Gastroesophageal sphincter (tissue), 4 donors: Measurements from ENCODE around the gene IGSF9. TPM values are rescaled to one million over a fixed set of nuclear protein-coding genes. Genes with fewer than 3 reads are reported as not detected.

Experiments
- ATAC-seq: fragments of 150-250 bp; one replicate; pipeline ENCODE4 v1.9.1; 2016; ENCODE audit warnings: mild to moderate bottlenecking, moderate library complexity
- H3K27ac ChIP-seq, 4 donors: fragments of 200-600 bp; sonication (generic) in 3 of 4; 1 replicate in 3 of 4; 2 replicates in 1 of 4; pipeline ENCODE4 v1.5.1; 2016 to 2019
- H3K27me3 ChIP-seq: fragments of 200-600 bp; sonication (generic); one replicate; pipeline ENCODE4 v1.5.1; 2019
- H3K36me3 ChIP-seq, 2 donors: fragments of 200-600 bp; sonication (generic); one replicate each; pipeline ENCODE4 v1.5.1; 2019; ENCODE audit warnings: control low read depth in 1 of 2
- H3K4me1 ChIP-seq, 3 donors: fragments of 200-600 bp; sonication (generic); 1 replicate in 2 of 3; 2 replicates in 1 of 3; pipeline ENCODE4 v1.5.1; 2016 to 2019; ENCODE audit warnings: control low read depth in 2 of 3
- H3K4me3 ChIP-seq, 2 donors: fragments of 200-600 bp; sonication (generic); one replicate each; pipeline ENCODE4 v1.5.1; 2019; ENCODE audit warnings: mild to moderate bottlenecking in 1 of 2, moderate library complexity in 1 of 2
- H3K9me3 ChIP-seq, 3 donors: fragments of 200-600 bp; sonication (generic); one replicate each; pipeline ENCODE4 v1.5.1; 2017 to 2019; ENCODE audit warnings: control low read depth in 2 of 3
- EP300 ChIP-seq: sonication (generic); formaldehyde crosslinking; IDR thresholded peaks from one replicate; pipeline ENCODE4 v1.6.1; 2017; ENCODE audit warnings: antibody characterized with exemption, mild to moderate bottlenecking
- POLR2A ChIP-seq, 2 donors: fragments of 450-650 bp; IDR thresholded peaks; one replicate each; pipeline ENCODE4 v1.6.1; 2017; ENCODE audit warnings: antibody characterized with exemption in 2 of 2, mild to moderate bottlenecking in 2 of 2, moderate library complexity in 1 of 2
- POLR2AphosphoS5 ChIP-seq: sonication (generic); formaldehyde crosslinking; IDR thresholded peaks from one replicate; pipeline ENCODE4 v1.6.1; 2017; ENCODE audit warnings: antibody characterized with exemption
- WGBS, 2 donors: methylation state at CpG; one replicate each; pipeline ENCODE4 v1.1.5; 2018; ENCODE audit warnings: low coverage in 1 of 2; 5-methylcytosine and 5-hydroxymethylcytosine counted together
- total RNA-seq, 4 donors: library from RNA; depleted of rRNA; stranded (reverse); fragments of >200 nt; gene quantifications; one replicate each; pipeline ENCODE4 v1.1.0, GENCODE V29; 2016
- TF ChIP-seq, protein P1 (sequence below), 4 experiments: fragments of 200-600 bp in 2 of 4; fragments of 450-650 bp in 2 of 4; sonication (generic) in 1 of 4; IDR thresholded peaks; one replicate each; pipeline ENCODE4 v1.5.1; 2017 to 2019; ENCODE audit warnings: antibody characterized with exemption in 4 of 4, mild to moderate bottlenecking in 2 of 4, moderate library complexity in 2 of 4

IGSF9 gene
- total RNA-seq, 4 donors from 2014 or later, result 0.35 to 0.62 TPM; not detected in 2

DNA sequence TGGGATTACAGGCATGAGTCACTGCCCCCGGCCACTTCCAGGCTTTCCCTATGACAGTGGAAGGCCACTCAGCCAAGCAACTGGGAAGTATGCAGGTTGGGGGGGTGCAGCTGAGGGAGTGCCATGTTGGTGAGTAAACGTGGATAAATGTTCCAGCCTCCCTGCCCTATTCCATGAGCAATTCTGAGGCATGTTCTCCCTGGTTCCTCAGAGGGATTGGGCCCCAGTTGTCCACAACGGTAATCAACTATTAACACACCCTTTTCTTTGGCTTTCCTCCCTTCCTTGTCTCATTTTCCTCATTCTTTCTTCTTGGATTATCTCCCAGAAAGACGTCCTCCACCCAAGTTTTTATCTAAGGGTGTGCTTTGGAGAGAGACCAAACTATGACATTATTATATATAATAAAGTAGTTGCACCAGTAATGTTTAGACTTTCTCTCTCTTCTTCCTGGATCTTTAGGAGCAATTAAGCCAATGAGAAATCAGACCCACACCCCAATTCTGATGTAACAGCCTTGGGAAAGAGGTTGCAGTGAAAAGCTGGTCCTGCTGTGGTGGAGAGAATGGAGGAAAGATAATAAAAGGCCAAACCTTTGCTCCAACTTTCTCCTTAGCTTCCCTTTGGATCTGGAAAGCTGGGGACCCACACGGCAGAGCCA, 15.4 kb upstream of the IGSF9 start:
- TF ChIP-seq POLR2AphosphoS5, result peak; percentile 7
- no peak for TF ChIP-seq EP300
- ATAC-seq, result peak; percentile 94
- H3K4me1 ChIP-seq, result no peaks in the 10 kb centered on the region
- no peaks in the 10 kb centered on the region for H3K36me3 ChIP-seq
- peak overlapping the region in 2 of 4 donors; percentile 43 to 52 for H3K27ac ChIP-seq
- H3K4me3 ChIP-seq, result no peak overlapping the region
- 8 to 16% methylated on average over 4 of the region's 5 CpGs for WGBS, 2 donors
- peaks cover 3% of the 10 kb centered on the region for H3K27me3 ChIP-seq
- H3K9me3 ChIP-seq, result no peaks in the 10 kb centered on the region

DNA sequence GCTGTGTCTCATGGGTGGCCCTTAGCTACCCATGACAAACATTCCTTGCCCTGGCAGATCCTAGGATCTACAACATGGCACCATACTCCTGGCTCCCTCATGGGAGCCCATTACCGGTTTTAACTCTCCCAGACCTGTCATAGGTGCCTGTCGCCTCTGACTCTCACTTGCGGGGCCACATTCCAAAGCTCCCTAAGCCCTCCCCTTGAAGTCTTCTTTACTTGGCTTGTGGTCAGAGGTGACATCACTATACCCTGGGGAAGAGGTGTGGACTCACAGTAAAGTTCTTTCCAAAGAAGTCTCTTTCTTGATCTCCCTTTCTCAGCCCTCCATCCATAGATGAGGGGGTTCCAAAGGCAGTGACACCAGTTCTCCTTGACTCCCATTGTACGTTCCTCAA, 14.0 kb upstream of the IGSF9 start:
- TF ChIP-seq, protein P1, sequence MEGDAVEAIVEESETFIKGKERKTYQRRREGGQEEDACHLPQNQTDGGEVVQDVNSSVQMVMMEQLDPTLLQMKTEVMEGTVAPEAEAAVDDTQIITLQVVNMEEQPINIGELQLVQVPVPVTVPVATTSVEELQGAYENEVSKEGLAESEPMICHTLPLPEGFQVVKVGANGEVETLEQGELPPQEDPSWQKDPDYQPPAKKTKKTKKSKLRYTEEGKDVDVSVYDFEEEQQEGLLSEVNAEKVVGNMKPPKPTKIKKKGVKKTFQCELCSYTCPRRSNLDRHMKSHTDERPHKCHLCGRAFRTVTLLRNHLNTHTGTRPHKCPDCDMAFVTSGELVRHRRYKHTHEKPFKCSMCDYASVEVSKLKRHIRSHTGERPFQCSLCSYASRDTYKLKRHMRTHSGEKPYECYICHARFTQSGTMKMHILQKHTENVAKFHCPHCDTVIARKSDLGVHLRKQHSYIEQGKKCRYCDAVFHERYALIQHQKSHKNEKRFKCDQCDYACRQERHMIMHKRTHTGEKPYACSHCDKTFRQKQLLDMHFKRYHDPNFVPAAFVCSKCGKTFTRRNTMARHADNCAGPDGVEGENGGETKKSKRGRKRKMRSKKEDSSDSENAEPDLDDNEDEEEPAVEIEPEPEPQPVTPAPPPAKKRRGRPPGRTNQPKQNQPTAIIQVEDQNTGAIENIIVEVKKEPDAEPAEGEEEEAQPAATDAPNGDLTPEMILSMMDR (IDR thresholded peaks at IDR 0.05), result no peak
- TF ChIP-seq EP300, result no peak
- TF ChIP-seq POLR2AphosphoS5, result no peak
- no peak for TF ChIP-seq POLR2A (IDR thresholded peaks at IDR 0.05)
- Histone ChIP-seq H3K4me3 (no peak overlapping the region), H3K4me1 (no peaks in the 10 kb centered on the region), H3K27me3 (peaks cover 1% of the 10 kb centered on the region), H3K36me3 (no peaks in the 10 kb centered on the region), H3K9me3 (no peaks in the 10 kb centered on the region), H3K27ac (peak overlapping the region in 1 of 4 donors; percentile 40)
- WGBS, 2 donors, result 56% methylated on average over 2 of the region's 4 CpGs; no CpG with 5 or more reads in 1 of the 2 donors
- ATAC-seq, result peak; percentile 26

DNA sequence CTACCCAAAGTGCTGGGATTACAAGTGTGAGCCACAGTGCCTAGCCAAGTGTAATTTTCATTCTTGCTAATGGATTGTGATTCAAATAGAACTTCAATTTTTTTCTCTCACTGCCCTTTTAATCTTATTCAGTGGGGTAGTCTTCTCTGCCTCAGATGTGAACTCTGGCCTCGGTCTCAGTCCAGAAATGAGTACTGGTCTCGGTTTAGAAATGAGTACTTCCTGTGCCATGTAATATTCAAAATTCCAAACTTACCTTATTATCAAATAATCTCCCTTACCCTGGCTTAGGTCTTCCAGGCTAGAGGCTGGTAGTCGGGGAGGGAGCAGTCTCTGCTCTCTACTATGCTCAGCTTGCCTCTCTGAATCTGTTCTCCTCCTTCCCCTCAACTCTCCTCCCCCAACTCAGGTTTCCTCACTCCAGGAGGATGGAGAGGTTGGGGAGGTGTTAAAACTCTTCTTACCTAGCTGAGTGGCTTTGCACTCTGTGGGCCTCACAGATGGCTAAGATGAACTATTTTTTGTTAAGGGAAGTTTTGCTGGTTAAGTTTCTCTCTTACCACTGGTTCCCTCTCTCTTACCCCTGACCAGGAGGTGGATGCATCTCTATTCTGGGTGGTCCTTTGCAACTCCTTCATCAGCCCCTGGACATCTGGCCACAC, 13.4 kb upstream of the IGSF9 start:
- Histone ChIP-seq H3K4me1 (no peaks in the 10 kb centered on the region), H3K9me3 (no peaks in the 10 kb centered on the region), H3K27me3 (peaks cover 7% of the 10 kb centered on the region), H3K4me3 (no peak overlapping the region), H3K36me3 (no peaks in the 10 kb centered on the region), H3K27ac (peak overlapping the region in 1 of 4 donors; percentile 40)
- no peak for TF ChIP-seq POLR2A (IDR thresholded peaks at IDR 0.05)
- 56 to 60% methylated on average over 1 to 3 of the region's 3 CpGs for WGBS, 2 donors
- ATAC-seq, result no peak

DNA sequence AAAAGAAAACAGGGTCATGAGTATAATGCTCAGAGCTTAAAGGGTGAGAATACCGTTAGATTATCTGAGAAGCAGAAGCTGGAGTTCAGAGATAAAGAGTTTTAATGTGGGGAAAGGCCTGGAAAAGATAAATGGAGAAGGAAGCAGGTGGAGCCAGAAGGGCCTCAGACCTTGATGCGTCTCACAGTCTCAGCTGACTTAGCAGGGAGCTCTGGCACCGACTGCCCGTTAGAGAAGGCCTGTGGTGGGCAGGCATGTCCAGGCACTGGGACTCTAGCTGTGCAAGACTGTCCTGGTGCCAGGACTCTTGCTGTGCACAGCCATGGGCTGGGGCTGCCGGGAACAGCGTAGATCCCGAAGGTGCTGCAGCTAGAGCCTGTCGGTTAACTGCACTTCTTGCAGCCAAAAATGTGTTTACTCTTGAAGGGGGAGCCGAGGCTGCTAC, 12.4 kb upstream of the IGSF9 start:
- Histone ChIP-seq H3K27ac (no peak overlapping the region), H3K4me3 (no peak overlapping the region), H3K9me3 (no peaks in the 10 kb centered on the region), H3K4me1 (no peaks in the 10 kb centered on the region), H3K36me3 (no peaks in the 10 kb centered on the region), H3K27me3 (peaks cover 16% of the 10 kb centered on the region)
- ATAC-seq, result no peak
- WGBS, 2 donors, result 49 to 60% methylated on average over 2 to 7 of the region's 9 CpGs
- TF ChIP-seq, protein P1 (IDR thresholded peaks at IDR 0.05), result no peak
- TF ChIP-seq POLR2AphosphoS5 (no peak), POLR2A (IDR thresholded peaks at IDR 0.05) (no peak), EP300 (no peak)

DNA sequence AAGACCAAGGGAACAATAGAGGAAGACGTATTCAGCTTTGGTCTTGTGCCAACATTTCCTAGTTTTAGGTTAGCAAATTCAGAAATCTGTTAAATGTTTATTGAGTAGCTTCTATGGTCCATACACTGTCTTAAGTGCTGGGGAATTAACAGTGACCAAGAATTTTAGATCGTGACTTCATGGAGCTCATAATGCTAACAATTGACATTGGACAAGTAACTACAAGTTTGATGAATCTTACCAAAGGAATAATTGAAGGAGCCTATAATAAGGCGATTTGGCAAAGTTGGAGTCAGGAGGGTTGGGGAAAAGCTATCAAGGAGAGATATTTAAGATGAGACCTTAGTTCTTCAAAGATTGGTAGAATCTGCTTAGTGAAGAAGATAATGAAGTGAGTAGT, 10.0 kb upstream of the IGSF9 start:
- Histone ChIP-seq H3K27ac (no peak overlapping the region), H3K9me3 (no peaks in the 10 kb centered on the region), H3K36me3 (no peaks in the 10 kb centered on the region), H3K4me1 (no peaks in the 10 kb centered on the region), H3K27me3 (peaks cover 17% of the 10 kb centered on the region), H3K4me3 (no peak overlapping the region)
- 78% methylated on average over 3 of the region's 3 CpGs for WGBS, 2 donors
- TF ChIP-seq, protein P1 (IDR thresholded peaks at IDR 0.05), result no peak
- TF ChIP-seq EP300 (no peak), POLR2AphosphoS5 (no peak), POLR2A (IDR thresholded peaks at IDR 0.05) (no peak)
- ATAC-seq, result no peak
